K562 (cell line): ENCODE data around the gene FOXN1. TPM values are rescaled to one million over a fixed set of nuclear protein-coding genes. Genes with fewer than 3 reads are reported as not detected.

ENCODE experiments used
- ARID2 ChIP-seq: fragments of 450-650 bp; IDR thresholded peaks from 2 replicates; pipeline ENCODE4 v1.6.1; 2017; ENCODE audit warnings: antibody characterized with exemption, mild to moderate bottlenecking
- DNMT1 ChIP-seq: fragments of 450-650 bp; IDR thresholded peaks from 2 replicates; pipeline ENCODE4 v1.6.1; 2016; ENCODE audit warnings: antibody characterized with exemption, mild to moderate bottlenecking
- E2F8 ChIP-seq: fragments of 450-650 bp; IDR thresholded peaks from 2 replicates; pipeline ENCODE4 v1.7.1; 2018; ENCODE audit warnings: mild to moderate bottlenecking, low read depth; ENCODE audit not compliant: partially characterized antibody
- ERF ChIP-seq: fragments of 450-650 bp; formaldehyde crosslinking; IDR thresholded peaks from 2 replicates; pipeline ENCODE4 v1.4.0; 2020; ENCODE audit warnings: mild to moderate bottlenecking, mixed read lengths
- ETV5 ChIP-seq: sonication (generic); formaldehyde crosslinking; IDR thresholded peaks from 2 replicates; pipeline ENCODE4 v1.4.0; 2020; ENCODE audit warnings: low read depth, mild to moderate bottlenecking, missing genetic modification reagents
- MTA2 ChIP-seq: fragments of 450-650 bp; IDR thresholded peaks from 2 replicates; pipeline ENCODE4 v1.6.1; 2016; ENCODE audit warnings: low read depth
- NFRKB ChIP-seq: fragments of 450-650 bp; IDR thresholded peaks from 2 replicates; pipeline ENCODE4 v1.6.1; 2016; ENCODE audit warnings: low read depth
- PHB ChIP-seq: fragments of 250-450 bp; sonication (Bioruptor Pico); IDR thresholded peaks from 2 replicates; pipeline ENCODE4 v1.5.0; 2021
- RFX1 ChIP-seq: fragments of 450-650 bp; IDR thresholded peaks from 2 replicates; pipeline ENCODE4 v1.6.1; 2016; ENCODE audit warnings: mild to moderate bottlenecking, moderate library complexity
- SIN3A ChIP-seq, 2 experiments: fragments of 150-350 bp in 1 of 2; IDR thresholded peaks; 2 replicates each; pipeline ENCODE4 v1.6.1; 2011 to 2016; ENCODE audit warnings: borderline replicate concordance in 2 of 2, low read depth in 2 of 2, low read length in 2 of 2, mild to moderate bottlenecking in 2 of 2, moderate library complexity in 2 of 2; ENCODE audit not compliant: control insufficient read depth in 1 of 2
- TAF15 ChIP-seq: fragments of 200-400 bp; formaldehyde crosslinking; IDR thresholded peaks from 2 replicates; pipeline ENCODE4 v1.6.1; 2017; ENCODE audit warnings: mild to moderate bottlenecking, low read depth, low read length, moderate library complexity
- TAF7 ChIP-seq: fragments of 450-650 bp; IDR thresholded peaks from 2 replicates; pipeline ENCODE4 v1.6.1; 2016; ENCODE audit warnings: missing genetic modification characterization, missing compliant biosample characterization
- TAL1 ChIP-seq: fragments of 450-650 bp; IDR thresholded peaks from 2 replicates; pipeline ENCODE4 v1.6.1; 2016; ENCODE audit warnings: mild to moderate bottlenecking
- polyA plus RNA-seq, 8 experiments: library from polyadenylated mRNA; depleted of rRNA in 4 of 8; stranded (reverse) in 5 of 8; unstranded in 3 of 8; fragments of >200 nt; fragmentation: Nextera tagmentation in 2 of 8; fragmentation: Illumina TruSeq in 1 of 8; extraction: Ambion mirVana in 2 of 8; extraction: Trizol in 1 of 8; gene quantifications; 2 replicates each; pipeline versions ENCODE4 v1.2.1 to v1.2.3, GENCODE V29; 2011 to 2014; ENCODE audit warnings: inconsistent platforms in 1 of 8, missing spikeins in 1 of 8
- total RNA-seq, 7 experiments: library from RNA; depleted of rRNA in 6 of 7; stranded (reverse); fragments of >200 nt in 6 of 7; fragmentation: Illumina TruSeq in 2 of 7; extraction: Trizol in 2 of 7; gene quantifications; 2 replicates each; pipeline versions ENCODE4 v1.2.1 to v1.2.3, GENCODE V29; 2011 to 2021; ENCODE audit warnings: low replicate concordance in 1 of 7
- TF ChIP-seq, protein P1 (sequence below): fragments of 200-800 bp; sonication (Bioruptor generic); IDR thresholded peaks from 2 replicates; pipeline ENCODE4 v1.6.1; 2017; ENCODE audit warnings: missing genetic modification characterization, missing compliant biosample characterization
- TF ChIP-seq, protein P2 (sequence below): fragments of 450-650 bp; formaldehyde crosslinking; conservative IDR thresholded peaks from 2 replicates; pipeline ENCODE4 v1.4.0; 2022; ENCODE audit warnings: mild to moderate bottlenecking, missing genetic modification characterization
- TF ChIP-seq, protein P3 (sequence below): fragments of 450-650 bp; IDR thresholded peaks from 2 replicates; pipeline ENCODE4 v1.6.1; 2017; ENCODE audit warnings: mild to moderate bottlenecking, moderate library complexity
- TF ChIP-seq, protein P4 (sequence below): fragments of 450-650 bp; IDR thresholded peaks from 2 replicates; pipeline ENCODE4 v1.6.1; 2017; ENCODE audit warnings: antibody characterized with exemption, mild to moderate bottlenecking

Gene FOXN1
- total and polyA plus RNA-seq, 9 of the 15 experiments (the other 6 are each of a cell fraction or from before 2014, with no cell fraction given), result not detected

- TF ChIP-seq SIN3A (IDR thresholded peaks at IDR 0.05; ENCODE audit: borderline replicate concordance in 2 of 2, control insufficient read depth in 1 of 2, low read depth in 2 of 2, low read length in 2 of 2) (peak in 1 of 2 experiments; percentile 77; a peak in 1 of 4 replicates), NFRKB (peak; percentile 63; the same call in 1 of the 2 replicates), ETV5 (no peak), TAL1 (no peak), ARID2 (no peak), PHB (CRISPR knock-in tag) (no peak), ERF (CRISPR knock-in tag) (no peak), TAF7 (tag) (peak; percentile 52), DNMT1 (no peak), MTA2 (no peak), RFX1 (no peak), TAF15 (no peak), E2F8 (no peak)
- TF ChIP-seq, protein P1, sequence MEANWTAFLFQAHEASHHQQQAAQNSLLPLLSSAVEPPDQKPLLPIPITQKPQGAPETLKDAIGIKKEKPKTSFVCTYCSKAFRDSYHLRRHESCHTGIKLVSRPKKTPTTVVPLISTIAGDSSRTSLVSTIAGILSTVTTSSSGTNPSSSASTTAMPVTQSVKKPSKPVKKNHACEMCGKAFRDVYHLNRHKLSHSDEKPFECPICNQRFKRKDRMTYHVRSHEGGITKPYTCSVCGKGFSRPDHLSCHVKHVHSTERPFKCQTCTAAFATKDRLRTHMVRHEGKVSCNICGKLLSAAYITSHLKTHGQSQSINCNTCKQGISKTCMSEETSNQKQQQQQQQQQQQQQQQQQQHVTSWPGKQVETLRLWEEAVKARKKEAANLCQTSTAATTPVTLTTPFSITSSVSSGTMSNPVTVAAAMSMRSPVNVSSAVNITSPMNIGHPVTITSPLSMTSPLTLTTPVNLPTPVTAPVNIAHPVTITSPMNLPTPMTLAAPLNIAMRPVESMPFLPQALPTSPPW (CRISPR knock-in tag), result no peak; the same call in 1 of the 2 replicates
- TF ChIP-seq, protein P2, sequence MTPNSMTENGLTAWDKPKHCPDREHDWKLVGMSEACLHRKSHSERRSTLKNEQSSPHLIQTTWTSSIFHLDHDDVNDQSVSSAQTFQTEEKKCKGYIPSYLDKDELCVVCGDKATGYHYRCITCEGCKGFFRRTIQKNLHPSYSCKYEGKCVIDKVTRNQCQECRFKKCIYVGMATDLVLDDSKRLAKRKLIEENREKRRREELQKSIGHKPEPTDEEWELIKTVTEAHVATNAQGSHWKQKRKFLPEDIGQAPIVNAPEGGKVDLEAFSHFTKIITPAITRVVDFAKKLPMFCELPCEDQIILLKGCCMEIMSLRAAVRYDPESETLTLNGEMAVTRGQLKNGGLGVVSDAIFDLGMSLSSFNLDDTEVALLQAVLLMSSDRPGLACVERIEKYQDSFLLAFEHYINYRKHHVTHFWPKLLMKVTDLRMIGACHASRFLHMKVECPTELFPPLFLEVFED (CRISPR knock-in tag), result no peak
- TF ChIP-seq, protein P3, sequence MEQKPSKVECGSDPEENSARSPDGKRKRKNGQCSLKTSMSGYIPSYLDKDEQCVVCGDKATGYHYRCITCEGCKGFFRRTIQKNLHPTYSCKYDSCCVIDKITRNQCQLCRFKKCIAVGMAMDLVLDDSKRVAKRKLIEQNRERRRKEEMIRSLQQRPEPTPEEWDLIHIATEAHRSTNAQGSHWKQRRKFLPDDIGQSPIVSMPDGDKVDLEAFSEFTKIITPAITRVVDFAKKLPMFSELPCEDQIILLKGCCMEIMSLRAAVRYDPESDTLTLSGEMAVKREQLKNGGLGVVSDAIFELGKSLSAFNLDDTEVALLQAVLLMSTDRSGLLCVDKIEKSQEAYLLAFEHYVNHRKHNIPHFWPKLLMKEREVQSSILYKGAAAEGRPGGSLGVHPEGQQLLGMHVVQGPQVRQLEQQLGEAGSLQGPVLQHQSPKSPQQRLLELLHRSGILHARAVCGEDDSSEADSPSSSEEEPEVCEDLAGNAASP, result no peak
- TF ChIP-seq, protein P4, sequence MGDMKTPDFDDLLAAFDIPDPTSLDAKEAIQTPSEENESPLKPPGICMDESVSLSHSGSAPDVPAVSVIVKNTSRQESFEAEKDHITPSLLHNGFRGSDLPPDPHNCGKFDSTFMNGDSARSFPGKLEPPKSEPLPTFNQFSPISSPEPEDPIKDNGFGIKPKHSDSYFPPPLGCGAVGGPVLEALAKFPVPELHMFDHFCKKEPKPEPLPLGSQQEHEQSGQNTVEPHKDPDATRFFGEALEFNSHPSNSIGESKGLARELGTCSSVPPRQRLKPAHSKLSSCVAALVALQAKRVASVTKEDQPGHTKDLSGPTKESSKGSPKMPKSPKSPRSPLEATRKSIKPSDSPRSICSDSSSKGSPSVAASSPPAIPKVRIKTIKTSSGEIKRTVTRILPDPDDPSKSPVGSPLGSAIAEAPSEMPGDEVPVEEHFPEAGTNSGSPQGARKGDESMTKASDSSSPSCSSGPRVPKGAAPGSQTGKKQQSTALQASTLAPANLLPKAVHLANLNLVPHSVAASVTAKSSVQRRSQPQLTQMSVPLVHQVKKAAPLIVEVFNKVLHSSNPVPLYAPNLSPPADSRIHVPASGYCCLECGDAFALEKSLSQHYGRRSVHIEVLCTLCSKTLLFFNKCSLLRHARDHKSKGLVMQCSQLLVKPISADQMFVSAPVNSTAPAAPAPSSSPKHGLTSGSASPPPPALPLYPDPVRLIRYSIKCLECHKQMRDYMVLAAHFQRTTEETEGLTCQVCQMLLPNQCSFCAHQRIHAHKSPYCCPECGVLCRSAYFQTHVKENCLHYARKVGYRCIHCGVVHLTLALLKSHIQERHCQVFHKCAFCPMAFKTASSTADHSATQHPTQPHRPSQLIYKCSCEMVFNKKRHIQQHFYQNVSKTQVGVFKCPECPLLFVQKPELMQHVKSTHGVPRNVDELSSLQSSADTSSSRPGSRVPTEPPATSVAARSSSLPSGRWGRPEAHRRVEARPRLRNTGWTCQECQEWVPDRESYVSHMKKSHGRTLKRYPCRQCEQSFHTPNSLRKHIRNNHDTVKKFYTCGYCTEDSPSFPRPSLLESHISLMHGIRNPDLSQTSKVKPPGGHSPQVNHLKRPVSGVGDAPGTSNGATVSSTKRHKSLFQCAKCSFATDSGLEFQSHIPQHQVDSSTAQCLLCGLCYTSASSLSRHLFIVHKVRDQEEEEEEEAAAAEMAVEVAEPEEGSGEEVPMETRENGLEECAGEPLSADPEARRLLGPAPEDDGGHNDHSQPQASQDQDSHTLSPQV, result no peak
Measured at GRCh38 chr17:28571361-28572122, 65.4 kb downstream of the FOXN1 start, which contains the start of gene PIGS (continued).
